ENCODE results near the gene GLP1R.

Gene GLP1R

GRCh38 chr6:39048481-39049399 lies at the start of gene GLP1R:
GLP1R (plus strand) TSS chr6:39048781; CDS start chr6:39048841, 60 bp downstream.
- no peak for TF ChIP-seq Cebpa-rat (IDR thresholded peaks at IDR 0.05)
- Histone ChIP-seq H3K4me1 (peaks cover 47% of the 10 kb centered on the region), H3K4me2 (peak within 1 kb of the TSS; percentile 84), H3K9me3 (no peaks in the 10 kb centered on the region), H3K4me3 (peak within 1 kb of the TSS; percentile 81), H3K36me3 (no peaks in the 10 kb centered on the region), H4K20me1 (peaks cover 45% of the 10 kb centered on the region), H3K27me3 (peaks cover 32% of the 10 kb centered on the region), H3K27ac (peak within 1 kb of the TSS; percentile 83), H3K9ac (peak within 1 kb of the TSS; percentile 82)

- Histone ChIP-seq H3K27me3 (no peaks in the 10 kb centered on the region), H3K9me3 (no peaks in the 10 kb centered on the region), H3K9ac (no peak overlapping the region), H3K4me1 (no peaks in the 10 kb centered on the region), H4K20me1 (no peaks in the 10 kb centered on the region), H3K4me2 (no peak overlapping the region), H3K36me3 (no peaks in the 10 kb centered on the region), H3K27ac (no peak overlapping the region), H3K4me3 (no peak overlapping the region)
- TF ChIP-seq Cebpa-rat (IDR thresholded peaks at IDR 0.05): no peak
These were observed 45.5 kb upstream of the GLP1R start for GRCh38 chr6:39003072-39003471.

- Histone ChIP-seq H3K27ac (no peak overlapping the region), H4K20me1 (no peaks in the 10 kb centered on the region), H3K9ac (no peak overlapping the region), H3K27me3 (no peaks in the 10 kb centered on the region), H3K9me3 (no peaks in the 10 kb centered on the region), H3K36me3 (no peaks in the 10 kb centered on the region), H3K4me1 (no peaks in the 10 kb centered on the region), H3K4me2 (no peak overlapping the region), H3K4me3 (no peak overlapping the region)
- no peak for TF ChIP-seq Cebpa-rat (IDR thresholded peaks at IDR 0.05)
These were observed 45.1 kb upstream of the GLP1R start for GRCh38 chr6:39003492-39003891.

DNA sequence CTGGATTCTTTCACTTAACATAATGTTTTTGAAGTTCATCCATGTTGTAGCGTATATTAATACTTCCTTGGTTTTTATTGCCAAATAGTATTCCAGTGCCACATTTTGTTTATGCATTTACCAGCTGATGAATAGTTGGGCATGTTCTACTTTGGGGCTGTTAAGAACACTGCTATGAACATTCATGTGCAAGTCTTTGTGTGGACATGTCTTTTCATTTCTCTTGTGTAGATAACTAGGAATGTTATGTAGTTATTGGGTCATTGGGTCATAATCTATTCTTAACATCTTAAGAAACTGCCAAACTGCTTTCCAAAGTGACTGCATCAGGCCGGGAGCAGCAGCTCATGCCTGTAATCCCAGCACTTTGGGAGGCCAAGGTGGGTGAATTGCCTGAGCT lies 43.8 kb upstream of the GLP1R start:
- H3K27me3 ChIP-seq: no peaks in the 10 kb centered on the region
- H3K9ac ChIP-seq: no peak overlapping the region
- TF ChIP-seq Cebpa-rat (IDR thresholded peaks at IDR 0.05): no peak
- no peak overlapping the region for H3K4me3 ChIP-seq
- no peaks in the 10 kb centered on the region for H4K20me1 ChIP-seq
- H3K27ac ChIP-seq: no peak overlapping the region
- H3K4me2 ChIP-seq: no peak overlapping the region
- no peaks in the 10 kb centered on the region for H3K9me3 ChIP-seq
- H3K36me3 ChIP-seq: no peaks in the 10 kb centered on the region
- no peaks in the 10 kb centered on the region for H3K4me1 ChIP-seq

- no peak overlapping the region for H3K4me3 ChIP-seq
- no peaks in the 10 kb centered on the region for H3K4me1 ChIP-seq
- no peak overlapping the region for H3K27ac ChIP-seq
- no peak for TF ChIP-seq Cebpa-rat (IDR thresholded peaks at IDR 0.05)
- H3K9ac ChIP-seq: no peak overlapping the region
- no peaks in the 10 kb centered on the region for H4K20me1 ChIP-seq
- no peaks in the 10 kb centered on the region for H3K27me3 ChIP-seq
- no peaks in the 10 kb centered on the region for H3K36me3 ChIP-seq
- no peak overlapping the region; the same call in 1 of the 2 replicates for H3K4me2 ChIP-seq
- no peaks in the 10 kb centered on the region for H3K9me3 ChIP-seq
These were observed 42.8 kb upstream of the GLP1R start for GRCh38 chr6:39005774-39006173.

DNA sequence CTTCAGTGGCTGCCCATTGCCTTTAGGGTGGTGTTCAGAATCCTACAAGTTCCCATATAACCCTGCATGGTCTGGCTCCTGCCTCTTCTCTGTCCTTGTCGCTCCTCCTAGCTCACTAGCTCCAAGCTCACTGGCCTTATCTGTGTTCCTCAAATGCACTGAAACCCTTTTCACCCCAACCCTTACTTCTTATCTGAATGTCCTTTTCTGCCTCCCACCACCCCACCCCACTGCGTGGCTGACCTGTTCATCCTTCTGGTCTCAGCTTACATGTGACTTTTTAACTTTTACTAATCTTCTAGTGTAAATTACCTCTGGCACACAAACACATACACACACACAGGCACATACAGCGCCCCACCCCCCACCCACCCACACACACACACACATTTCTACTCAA lies 41.0 kb upstream of the GLP1R start:
- no peaks in the 10 kb centered on the region for H3K27me3 ChIP-seq
- H3K27ac ChIP-seq: no peak overlapping the region
- H3K36me3 ChIP-seq: no peaks in the 10 kb centered on the region
- no peaks in the 10 kb centered on the region for H4K20me1 ChIP-seq
- no peaks in the 10 kb centered on the region for H3K9me3 ChIP-seq
- TF ChIP-seq Cebpa-rat (IDR thresholded peaks at IDR 0.05): no peak
- H3K9ac ChIP-seq: no peak overlapping the region
- H3K4me2 ChIP-seq: no peak overlapping the region
- H3K4me3 ChIP-seq: no peak overlapping the region
- H3K4me1 ChIP-seq: no peaks in the 10 kb centered on the region

DNA sequence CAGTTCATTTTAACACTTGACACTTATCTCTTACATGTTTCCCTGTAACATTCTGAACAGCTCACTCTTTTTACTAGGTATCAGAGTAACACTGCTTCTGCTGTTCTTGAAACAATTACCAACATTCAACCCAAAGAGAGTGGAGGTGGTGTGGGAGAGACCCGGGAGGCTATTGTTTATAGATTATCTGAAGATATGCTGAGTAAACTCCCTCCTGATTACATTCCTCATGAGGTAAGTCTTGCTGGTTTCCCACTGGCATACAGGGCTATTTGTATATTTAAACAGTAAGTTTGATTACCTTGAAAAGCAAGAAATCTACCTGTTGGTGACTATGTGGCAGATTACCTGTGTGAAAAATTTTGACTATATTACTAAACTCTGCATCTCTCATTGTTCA lies 39.8 kb upstream of the GLP1R start:
- TF ChIP-seq Cebpa-rat (IDR thresholded peaks at IDR 0.05): no peak
- Histone ChIP-seq H3K4me2 (no peak overlapping the region), H3K9ac (no peak overlapping the region), H3K27ac (no peak overlapping the region), H3K4me3 (no peak overlapping the region), H3K4me1 (no peaks in the 10 kb centered on the region), H3K9me3 (no peaks in the 10 kb centered on the region), H4K20me1 (no peaks in the 10 kb centered on the region), H3K27me3 (no peaks in the 10 kb centered on the region), H3K36me3 (no peaks in the 10 kb centered on the region)

- H3K9ac ChIP-seq: no peak overlapping the region
- H3K4me2 ChIP-seq: no peak overlapping the region
- H3K4me1 ChIP-seq: no peaks in the 10 kb centered on the region
- H3K36me3 ChIP-seq: no peaks in the 10 kb centered on the region
- H4K20me1 ChIP-seq: no peaks in the 10 kb centered on the region
- TF ChIP-seq Cebpa-rat (IDR thresholded peaks at IDR 0.05): no peak
- no peaks in the 10 kb centered on the region for H3K27me3 ChIP-seq
- no peaks in the 10 kb centered on the region for H3K9me3 ChIP-seq
- no peak overlapping the region for H3K4me3 ChIP-seq
- H3K27ac ChIP-seq: no peak overlapping the region
These were observed 39.1 kb upstream of the GLP1R start for GRCh38 chr6:39009476-39009875.

DNA sequence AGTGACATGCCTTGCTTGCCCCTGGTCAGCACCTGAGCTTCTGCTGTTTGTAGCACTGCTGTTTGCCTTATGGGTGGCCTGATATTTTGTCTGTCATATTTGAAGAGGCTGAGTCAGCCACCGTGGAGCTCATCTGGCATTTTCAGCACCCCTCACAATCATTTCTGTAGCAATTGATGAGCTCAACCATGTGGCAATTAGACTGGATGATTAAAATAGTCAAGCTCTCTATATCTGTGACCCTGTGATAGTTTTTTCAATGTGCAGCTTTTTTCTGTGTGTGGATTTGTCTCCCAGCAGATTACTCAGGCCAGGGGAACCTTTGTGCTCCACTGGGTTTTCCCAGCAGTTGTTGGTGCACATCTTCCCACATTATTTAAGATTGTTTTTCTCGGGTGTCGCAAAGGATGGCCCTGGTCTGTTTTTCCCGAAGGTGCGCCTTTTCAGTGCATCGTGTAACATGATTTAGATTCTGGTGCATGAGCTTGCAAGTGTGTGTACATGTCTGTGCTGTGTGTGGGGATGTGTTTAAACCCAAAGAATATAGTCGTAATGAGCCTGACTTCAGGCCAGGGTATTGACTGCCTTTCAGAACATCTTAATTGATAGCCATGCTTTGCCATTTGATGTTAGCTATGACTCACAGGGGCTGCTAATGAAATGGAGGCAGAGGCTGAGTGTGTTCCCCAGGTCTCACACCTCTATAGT lies 31.6 kb upstream of the GLP1R start:
- no peaks in the 10 kb centered on the region for H3K36me3 ChIP-seq
- H3K4me2 ChIP-seq: no peak overlapping the region
- H3K9ac ChIP-seq: no peak overlapping the region
- no peak for TF ChIP-seq Cebpa-rat (IDR thresholded peaks at IDR 0.05)
- H3K27me3 ChIP-seq: no peaks in the 10 kb centered on the region
- H3K27ac ChIP-seq: no peak overlapping the region
- H3K9me3 ChIP-seq: no peaks in the 10 kb centered on the region
- H3K4me3 ChIP-seq: no peak overlapping the region
- H3K4me1 ChIP-seq: peaks cover 5% of the 10 kb centered on the region
- no peaks in the 10 kb centered on the region for H4K20me1 ChIP-seq

DNA sequence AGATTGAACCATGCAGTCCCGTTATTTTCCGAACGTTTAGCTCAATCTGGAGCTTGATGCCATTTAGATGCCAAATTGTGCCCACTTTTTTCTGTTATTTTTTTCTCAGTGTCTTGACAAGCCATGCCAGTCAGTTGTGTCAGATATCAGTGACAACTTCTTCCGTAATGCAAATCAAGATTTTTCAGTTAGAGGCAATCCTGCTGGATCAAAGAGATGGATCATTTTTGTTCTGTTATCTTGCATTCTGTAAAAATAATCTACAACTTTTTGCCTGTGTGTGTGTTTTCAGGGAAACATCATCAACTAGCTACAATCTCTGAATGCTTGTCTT lies 31.1 kb upstream of the GLP1R start:
- H3K27ac ChIP-seq: no peak overlapping the region
- H4K20me1 ChIP-seq: no peaks in the 10 kb centered on the region
- no peak overlapping the region for H3K4me2 ChIP-seq
- no peak overlapping the region for H3K9ac ChIP-seq
- no peaks in the 10 kb centered on the region for H3K9me3 ChIP-seq
- H3K36me3 ChIP-seq: no peaks in the 10 kb centered on the region
- no peak overlapping the region for H3K4me3 ChIP-seq
- peaks cover 10% of the 10 kb centered on the region for H3K4me1 ChIP-seq
- no peaks in the 10 kb centered on the region for H3K27me3 ChIP-seq
- TF ChIP-seq Cebpa-rat (IDR thresholded peaks at IDR 0.05): no peak

All from BLaER1 (cell line).